ENCODE measurements around the gene CHAMP1. TPM values are rescaled to one million over a fixed set of nuclear protein-coding genes. Genes with fewer than 3 reads are reported as not detected.

CHAMP1 gene
- total and polyA plus RNA-seq, 2 of the 13 experiments (the other 11 are each of a cell fraction or from before 2014, with no cell fraction given), result 8.4 to 9.7 TPM

DNA sequence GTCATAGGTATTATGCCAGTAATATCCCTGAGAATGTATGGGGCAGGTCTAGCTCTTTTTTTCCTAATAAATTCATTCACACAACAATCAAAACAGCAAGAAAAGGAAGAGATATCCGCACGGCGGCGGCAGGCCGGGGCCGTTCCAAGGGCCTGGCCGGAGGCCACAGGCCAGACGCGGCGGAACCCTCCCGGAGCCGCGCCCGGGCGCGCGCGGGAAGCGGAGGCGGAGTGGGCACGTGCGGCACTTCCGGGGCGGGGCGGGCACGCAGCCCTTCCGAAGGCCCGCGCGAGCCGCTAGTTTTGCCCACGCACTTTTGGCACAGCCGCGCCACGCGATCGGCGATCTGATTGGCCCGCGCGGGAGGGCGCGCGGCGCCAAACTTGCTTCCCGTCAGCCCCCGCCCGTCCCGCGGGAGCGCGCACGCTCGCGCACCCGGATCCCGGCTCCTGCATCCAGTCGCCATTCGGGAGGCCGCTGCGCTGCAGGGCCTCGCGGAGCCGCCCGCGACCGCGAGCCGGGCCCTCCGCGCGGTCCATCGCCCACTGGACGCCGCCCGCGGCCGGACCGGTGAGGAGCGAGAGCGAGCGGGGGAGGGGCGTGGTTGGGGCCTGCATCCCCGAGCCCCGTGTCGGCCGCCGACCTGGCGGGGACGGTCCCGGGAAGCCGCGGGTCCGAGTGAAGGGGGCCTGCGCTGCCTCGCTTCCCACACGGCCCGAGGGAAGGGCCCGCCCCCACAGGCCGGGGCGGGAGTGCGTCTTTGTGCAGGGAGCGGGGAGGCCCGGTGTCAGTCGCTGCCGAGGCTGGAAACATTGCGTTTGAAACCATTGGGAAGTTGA is at the start of gene CHAMP1 (continued):
- TF ChIP-seq, protein P1, sequence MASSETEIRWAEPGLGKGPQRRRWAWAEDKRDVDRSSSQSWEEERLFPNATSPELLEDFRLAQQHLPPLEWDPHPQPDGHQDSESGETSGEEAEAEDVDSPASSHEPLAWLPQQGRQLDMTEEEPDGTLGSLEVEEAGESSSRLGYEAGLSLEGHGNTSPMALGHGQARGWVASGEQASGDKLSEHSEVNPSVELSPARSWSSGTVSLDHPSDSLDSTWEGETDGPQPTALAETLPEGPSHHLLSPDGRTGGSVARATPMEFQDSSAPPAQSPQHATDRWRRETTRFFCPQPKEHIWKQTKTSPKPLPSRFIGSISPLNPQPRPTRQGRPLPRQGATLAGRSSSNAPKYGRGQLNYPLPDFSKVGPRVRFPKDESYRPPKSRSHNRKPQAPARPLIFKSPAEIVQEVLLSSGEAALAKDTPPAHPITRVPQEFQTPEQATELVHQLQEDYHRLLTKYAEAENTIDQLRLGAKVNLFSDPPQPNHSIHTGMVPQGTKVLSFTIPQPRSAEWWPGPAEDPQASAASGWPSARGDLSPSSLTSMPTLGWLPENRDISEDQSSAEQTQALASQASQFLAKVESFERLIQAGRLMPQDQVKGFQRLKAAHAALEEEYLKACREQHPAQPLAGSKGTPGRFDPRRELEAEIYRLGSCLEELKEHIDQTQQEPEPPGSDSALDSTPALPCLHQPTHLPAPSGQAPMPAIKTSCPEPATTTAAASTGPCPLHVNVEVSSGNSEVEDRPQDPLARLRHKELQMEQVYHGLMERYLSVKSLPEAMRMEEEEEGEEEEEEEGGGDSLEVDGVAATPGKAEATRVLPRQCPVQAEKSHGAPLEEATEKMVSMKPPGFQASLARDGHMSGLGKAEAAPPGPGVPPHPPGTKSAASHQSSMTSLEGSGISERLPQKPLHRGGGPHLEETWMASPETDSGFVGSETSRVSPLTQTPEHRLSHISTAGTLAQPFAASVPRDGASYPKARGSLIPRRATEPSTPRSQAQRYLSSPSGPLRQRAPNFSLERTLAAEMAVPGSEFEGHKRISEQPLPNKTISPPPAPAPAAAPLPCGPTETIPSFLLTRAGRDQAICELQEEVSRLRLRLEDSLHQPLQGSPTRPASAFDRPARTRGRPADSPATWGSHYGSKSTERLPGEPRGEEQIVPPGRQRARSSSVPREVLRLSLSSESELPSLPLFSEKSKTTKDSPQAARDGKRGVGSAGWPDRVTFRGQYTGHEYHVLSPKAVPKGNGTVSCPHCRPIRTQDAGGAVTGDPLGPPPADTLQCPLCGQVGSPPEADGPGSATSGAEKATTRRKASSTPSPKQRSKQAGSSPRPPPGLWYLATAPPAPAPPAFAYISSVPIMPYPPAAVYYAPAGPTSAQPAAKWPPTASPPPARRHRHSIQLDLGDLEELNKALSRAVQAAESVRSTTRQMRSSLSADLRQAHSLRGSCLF (CRISPR knock-in tag; IDR thresholded peaks at IDR 0.05; ENCODE audit: borderline replicate concordance), result 0 out of 2 replicates have a peak, but pooled peaks have one; percentile 46
- 0 out of 2 replicates have a peak, but pooled peaks have one; percentile 64 for TF ChIP-seq RNF2 (conservative IDR thresholded peaks at IDR 0.05; ENCODE audit: low read depth)
- no peak for TF ChIP-seq SMC3 (IDR thresholded peaks at IDR 0.05; ENCODE audit: low read length)
- TF ChIP-seq, protein P2, sequence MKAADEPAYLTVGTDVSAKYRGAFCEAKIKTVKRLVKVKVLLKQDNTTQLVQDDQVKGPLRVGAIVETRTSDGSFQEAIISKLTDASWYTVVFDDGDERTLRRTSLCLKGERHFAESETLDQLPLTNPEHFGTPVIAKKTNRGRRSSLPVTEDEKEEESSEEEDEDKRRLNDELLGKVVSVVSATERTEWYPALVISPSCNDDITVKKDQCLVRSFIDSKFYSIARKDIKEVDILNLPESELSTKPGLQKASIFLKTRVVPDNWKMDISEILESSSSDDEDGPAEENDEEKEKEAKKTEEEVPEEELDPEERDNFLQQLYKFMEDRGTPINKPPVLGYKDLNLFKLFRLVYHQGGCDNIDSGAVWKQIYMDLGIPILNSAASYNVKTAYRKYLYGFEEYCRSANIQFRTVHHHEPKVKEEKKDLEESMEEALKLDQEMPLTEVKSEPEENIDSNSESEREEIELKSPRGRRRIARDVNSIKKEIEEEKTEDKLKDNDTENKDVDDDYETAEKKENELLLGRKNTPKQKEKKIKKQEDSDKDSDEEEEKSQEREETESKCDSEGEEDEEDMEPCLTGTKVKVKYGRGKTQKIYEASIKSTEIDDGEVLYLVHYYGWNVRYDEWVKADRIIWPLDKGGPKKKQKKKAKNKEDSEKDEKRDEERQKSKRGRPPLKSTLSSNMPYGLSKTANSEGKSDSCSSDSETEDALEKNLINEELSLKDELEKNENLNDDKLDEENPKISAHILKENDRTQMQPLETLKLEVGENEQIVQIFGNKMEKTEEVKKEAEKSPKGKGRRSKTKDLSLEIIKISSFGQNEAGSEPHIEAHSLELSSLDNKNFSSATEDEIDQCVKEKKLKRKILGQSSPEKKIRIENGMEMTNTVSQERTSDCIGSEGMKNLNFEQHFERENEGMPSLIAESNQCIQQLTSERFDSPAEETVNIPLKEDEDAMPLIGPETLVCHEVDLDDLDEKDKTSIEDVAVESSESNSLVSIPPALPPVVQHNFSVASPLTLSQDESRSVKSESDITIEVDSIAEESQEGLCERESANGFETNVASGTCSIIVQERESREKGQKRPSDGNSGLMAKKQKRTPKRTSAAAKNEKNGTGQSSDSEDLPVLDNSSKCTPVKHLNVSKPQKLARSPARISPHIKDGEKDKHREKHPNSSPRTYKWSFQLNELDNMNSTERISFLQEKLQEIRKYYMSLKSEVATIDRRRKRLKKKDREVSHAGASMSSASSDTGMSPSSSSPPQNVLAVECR (CRISPR knock-in tag; IDR thresholded peaks at IDR 0.05; ENCODE audit: borderline replicate concordance), result peak; percentile 79; the same call in 1 of the 2 replicates
- no peak for TF ChIP-seq STAG1 (CRISPR knock-in tag; IDR thresholded peaks at IDR 0.05)
- no peak for TF ChIP-seq ZNF382 (CRISPR knock-in tag; IDR thresholded peaks at IDR 0.05; ENCODE audit: borderline replicate concordance)
- TF ChIP-seq, protein P3, sequence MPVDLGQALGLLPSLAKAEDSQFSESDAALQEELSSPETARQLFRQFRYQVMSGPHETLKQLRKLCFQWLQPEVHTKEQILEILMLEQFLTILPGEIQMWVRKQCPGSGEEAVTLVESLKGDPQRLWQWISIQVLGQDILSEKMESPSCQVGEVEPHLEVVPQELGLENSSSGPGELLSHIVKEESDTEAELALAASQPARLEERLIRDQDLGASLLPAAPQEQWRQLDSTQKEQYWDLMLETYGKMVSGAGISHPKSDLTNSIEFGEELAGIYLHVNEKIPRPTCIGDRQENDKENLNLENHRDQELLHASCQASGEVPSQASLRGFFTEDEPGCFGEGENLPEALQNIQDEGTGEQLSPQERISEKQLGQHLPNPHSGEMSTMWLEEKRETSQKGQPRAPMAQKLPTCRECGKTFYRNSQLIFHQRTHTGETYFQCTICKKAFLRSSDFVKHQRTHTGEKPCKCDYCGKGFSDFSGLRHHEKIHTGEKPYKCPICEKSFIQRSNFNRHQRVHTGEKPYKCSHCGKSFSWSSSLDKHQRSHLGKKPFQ (CRISPR knock-in tag; IDR thresholded peaks at IDR 0.05; ENCODE audit: insufficient replicate concordance), result peak; percentile 68
- TF ChIP-seq ZNF570 (CRISPR knock-in tag; IDR thresholded peaks at IDR 0.05; ENCODE audit: borderline replicate concordance), result no peak
- TF ChIP-seq, protein P4, sequence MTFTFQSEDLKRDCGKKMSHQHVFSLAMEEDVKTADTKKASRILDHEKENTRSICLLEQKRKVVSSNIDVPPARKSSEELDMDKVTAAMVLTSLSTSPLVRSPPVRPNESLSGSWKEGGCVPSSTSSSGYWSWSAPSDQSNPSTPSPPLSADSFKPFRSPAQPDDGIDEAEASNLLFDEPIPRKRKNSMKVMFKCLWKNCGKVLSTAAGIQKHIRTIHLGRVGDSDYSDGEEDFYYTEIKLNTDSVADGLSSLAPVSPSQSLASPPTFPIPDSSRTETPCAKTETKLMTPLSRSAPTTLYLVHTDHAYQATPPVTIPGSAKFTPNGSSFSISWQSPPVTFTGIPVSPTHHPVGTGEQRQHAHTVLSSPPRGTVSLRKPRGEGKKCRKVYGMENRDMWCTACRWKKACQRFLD (CRISPR knock-in tag; IDR thresholded peaks at IDR 0.05; ENCODE audit: borderline replicate concordance), result no peak; the same call in 1 of the 2 replicates
- TF ChIP-seq, protein P5, sequence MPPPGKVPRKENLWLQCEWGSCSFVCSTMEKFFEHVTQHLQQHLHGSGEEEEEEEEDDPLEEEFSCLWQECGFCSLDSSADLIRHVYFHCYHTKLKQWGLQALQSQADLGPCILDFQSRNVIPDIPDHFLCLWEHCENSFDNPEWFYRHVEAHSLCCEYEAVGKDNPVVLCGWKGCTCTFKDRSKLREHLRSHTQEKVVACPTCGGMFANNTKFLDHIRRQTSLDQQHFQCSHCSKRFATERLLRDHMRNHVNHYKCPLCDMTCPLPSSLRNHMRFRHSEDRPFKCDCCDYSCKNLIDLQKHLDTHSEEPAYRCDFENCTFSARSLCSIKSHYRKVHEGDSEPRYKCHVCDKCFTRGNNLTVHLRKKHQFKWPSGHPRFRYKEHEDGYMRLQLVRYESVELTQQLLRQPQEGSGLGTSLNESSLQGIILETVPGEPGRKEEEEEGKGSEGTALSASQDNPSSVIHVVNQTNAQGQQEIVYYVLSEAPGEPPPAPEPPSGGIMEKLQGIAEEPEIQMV (CRISPR knock-in tag; IDR thresholded peaks at IDR 0.05; ENCODE audit: low read depth), result peak; percentile 75; the same call in 1 of the 2 replicates
- no peak for TF ChIP-seq ZNF569 (CRISPR knock-in tag; IDR thresholded peaks at IDR 0.05; ENCODE audit: borderline replicate concordance)
- TF ChIP-seq ZNF737 (CRISPR knock-in tag; IDR thresholded peaks at IDR 0.05; ENCODE audit: borderline replicate concordance), result no peak
- TF ChIP-seq SRY (CRISPR knock-in tag; IDR thresholded peaks at IDR 0.05), result peak; percentile 71; the same call in 1 of the 2 replicates
